ENCODE data around the gene SNX25.
"Not testable (repeated sequence)": the region's sequence is repeated elsewhere in the genome, so short reads cannot be mapped to it uniquely, and the experiment has no call there.

SNX25 gene

GRCh38 chr4:185209031-185209851 lies at the start of gene SNX25:
Gene SNX25 (plus strand): TSS chr4:185209598. CDS start chr4:185209827, 229 bp downstream.
- peak; percentile 87 to 90 for DNase-seq

- DNase-seq, result no peak
Measured at GRCh38 chr4:185165605-185166063, 43.8 kb upstream of the SNX25 start.

- DNase-seq, result no peak
Measured at GRCh38 chr4:185167234-185167633, 42.2 kb upstream of the SNX25 start.

GRCh38 chr4:185171373-185172071 lies 37.9 kb upstream of the SNX25 start:
- no peak for DNase-seq

- peak; percentile 4 to 14 for DNase-seq
Measured at GRCh38 chr4:185179488-185179887, 29.9 kb upstream of the SNX25 start.

GRCh38 chr4:185182239-185182638 lies 27.2 kb upstream of the SNX25 start:
- DNase-seq, result no peak

- peak; percentile 70 to 79 for DNase-seq
Measured at GRCh38 chr4:185183622-185184281, 25.6 kb upstream of the SNX25 start.

GRCh38 chr4:185186769-185187168 lies 22.6 kb upstream of the SNX25 start:
- no peak for DNase-seq

GRCh38 chr4:185189606-185190305 lies 19.6 kb upstream of the SNX25 start:
- no peak for DNase-seq

- DNase-seq, result no peak
Measured at GRCh38 chr4:185190306-185190856, 19.0 kb upstream of the SNX25 start.

GRCh38 chr4:185192059-185192458 lies 17.3 kb upstream of the SNX25 start:
- no peak for DNase-seq

- no peak for DNase-seq
Measured at GRCh38 chr4:185194924-185195888, 14.2 kb upstream of the SNX25 start.

GRCh38 chr4:185196437-185196836 lies 13.0 kb upstream of the SNX25 start:
- no peak for DNase-seq

- DNase-seq, result not testable (repeated sequence)
Measured at GRCh38 chr4:185198189-185198588, 11.2 kb upstream of the SNX25 start.

GRCh38 chr4:185201977-185202962 lies 7.1 kb upstream of the SNX25 start:
- peak; percentile 27 to 33 for DNase-seq

GRCh38 chr4:185202984-185203485 lies 6.4 kb upstream of the SNX25 start:
- peak in 1 of 2 experiments; percentile 25 for DNase-seq

GRCh38 chr4:185203486-185204237 lies 5.7 kb upstream of the SNX25 start, which contains the start of gene CFAP97:
Gene CFAP97 (minus strand): TSS chr4:185204000. CDS start chr4:185191196, 12,804 bp downstream.
- DNase-seq, result peak; percentile 73 to 76

- DNase-seq, result no peak
Measured at GRCh38 chr4:185204238-185204910, 5.0 kb upstream of the SNX25 start.
